ENCODE data around the gene U2AF2.

- TF ChIP-seq CTCF (conservative IDR thresholded peaks at IDR 0.05; ENCODE audit: low read depth, low read length) (no peak), EZH2 (IDR thresholded peaks at IDR 0.05; ENCODE audit: borderline replicate concordance, low read depth, low read length, poor library complexity, severe bottlenecking) (no peak)
Measured at GRCh38 chr19:55641426-55642152, 13.2 kb upstream of the U2AF2 start.
